IMR-90 (cell line): ENCODE results near the gene CD99L2. TPM values are rescaled to one million over a fixed set of nuclear protein-coding genes. Genes with fewer than 3 reads are reported as not detected.

Experiments used
- ATAC-seq: fragments of 200-7000 bp; cut with Tn5 transposase; 2 replicates; pipeline ENCODE4 v1.9.1; 2020; ENCODE audit warnings: low read depth, mild to moderate bottlenecking, moderate library complexity
- BruUV-seq: library from RNA; stranded (reverse); fragments of 400-500 nt; replicated peaks from 2 replicates; lab custom pipeline; 2021; lab: Mats Ljungman, UMichigan
- CTCF ChIA-PET: fragments of 300-600 bp; formaldehyde crosslinking; extraction: SDS; loops from one replicate; lab custom pipeline; 2021; ENCODE audit warnings: antibody characterized with exemption; lab: Yijun Ruan, JAX
- POLR2A ChIA-PET: fragments of 300-600 bp; sonication (Branson Sonifier 250); formaldehyde crosslinking; loops from one replicate; lab custom pipeline; 2022; ENCODE audit warnings: antibody characterized with exemption; ENCODE audit not compliant: unreplicated experiment; lab: Charles Lee
- DNase-seq: peaks from one replicate; pipeline ENCODE4 v3.0.0; 2013
- H2AFZ ChIP-seq: replicated peaks from 2 replicates; pipeline ENCODE3; 2013; ENCODE audit warnings: low read length, mild to moderate bottlenecking; ENCODE audit not compliant: poor library complexity
- H2AK5ac ChIP-seq: 2 replicates; pipeline ENCODE4 v1.6.1; 2013; ENCODE audit warnings: low read depth, low read length, inconsistent platforms
- H2AK9ac ChIP-seq: replicated peaks from 2 replicates; pipeline ENCODE3; 2013; ENCODE audit warnings: mild to moderate bottlenecking, low read depth, low read length, moderate library complexity; ENCODE audit not compliant: poor library complexity
- H2BK120ac ChIP-seq: 2 replicates; pipeline ENCODE4 v1.6.1; 2013; ENCODE audit warnings: low read depth, low read length, inconsistent platforms
- H2BK15ac ChIP-seq: 3 replicates; pipeline ENCODE4 v1.6.1; 2013; ENCODE audit warnings: low read depth, low read length, inconsistent platforms
- H2BK20ac ChIP-seq: 2 replicates; pipeline ENCODE4 v1.6.1; 2013; ENCODE audit warnings: low read depth, mild to moderate bottlenecking, inconsistent platforms, low read length, moderate library complexity
- H2BK5ac ChIP-seq: 2 replicates; pipeline ENCODE4 v1.6.1; 2013; ENCODE audit warnings: mild to moderate bottlenecking, low read depth, low read length, inconsistent platforms; ENCODE audit not compliant: poor library complexity, severe bottlenecking
- H3K14ac ChIP-seq: replicated peaks from 2 replicates; pipeline ENCODE4 v1.6.1; 2013; ENCODE audit warnings: low read depth, low read length, inconsistent platforms
- H3K18ac ChIP-seq: 2 replicates; pipeline ENCODE4 v1.6.1; 2013; ENCODE audit warnings: low read depth, low read length, control low read depth
- H3K23ac ChIP-seq: 2 replicates; pipeline ENCODE4 v1.6.1; 2013; ENCODE audit warnings: low read depth, low read length, inconsistent platforms
- H3K27ac ChIP-seq: 2 replicates; pipeline ENCODE4 v1.5.1; 2013; ENCODE audit warnings: mild to moderate bottlenecking, control low read depth, low read length; ENCODE audit not compliant: insufficient read depth
- H3K27me3 ChIP-seq: 2 replicates; pipeline ENCODE4 v1.6.1; 2013; ENCODE audit warnings: low read length; ENCODE audit not compliant: control insufficient read depth, insufficient read depth
- H3K36me3 ChIP-seq: 2 replicates; pipeline ENCODE4 v1.6.1; 2013; ENCODE audit warnings: low read length, mixed read lengths; ENCODE audit not compliant: control insufficient read depth, insufficient read depth
- H3K4ac ChIP-seq: 2 replicates; pipeline ENCODE4 v1.6.1; 2013; ENCODE audit warnings: low read depth, low read length, inconsistent platforms
- H3K4me1 ChIP-seq: 2 replicates; pipeline ENCODE4 v1.6.1; 2013; ENCODE audit warnings: low read length, mixed read lengths; ENCODE audit not compliant: control insufficient read depth, insufficient read depth
- H3K4me2 ChIP-seq: 2 replicates; pipeline ENCODE4 v1.6.1; 2013; ENCODE audit warnings: low read depth, mild to moderate bottlenecking, control low read depth, low read length, moderate library complexity
- H3K4me3 ChIP-seq: 2 replicates; pipeline ENCODE4 v1.5.1; 2013; ENCODE audit warnings: low read depth, mild to moderate bottlenecking, control low read depth, low read length, moderate library complexity; ENCODE audit not compliant: insufficient read depth
- H3K56ac ChIP-seq: 2 replicates; pipeline ENCODE4 v1.6.1; 2013; ENCODE audit warnings: low read length, inconsistent platforms; ENCODE audit not compliant: insufficient read depth; ENCODE audit errors: extremely low read depth
- H3K79me1 ChIP-seq, 2 experiments: 2 replicates each; pipeline ENCODE4 v1.6.1; 2013; ENCODE audit warnings: low read length in 2 of 2, inconsistent platforms in 1 of 2, low read depth in 1 of 2
- H3K9ac ChIP-seq: 2 replicates; pipeline ENCODE4 v1.6.1; 2013; ENCODE audit warnings: low read depth, low read length, control low read depth
- H3K9me1 ChIP-seq: 2 replicates; pipeline ENCODE4 v1.6.1; 2013; ENCODE audit warnings: low read length, inconsistent platforms; ENCODE audit not compliant: insufficient read depth
- H3K9me3 ChIP-seq: 2 replicates; pipeline ENCODE4 v1.6.1; 2013; ENCODE audit warnings: low read length; ENCODE audit not compliant: control insufficient read depth, insufficient read depth
- H4K20me1 ChIP-seq: 2 replicates; pipeline ENCODE4 v1.6.1; 2013; ENCODE audit warnings: low read length, inconsistent platforms; ENCODE audit not compliant: insufficient read depth
- H4K5ac ChIP-seq: 2 replicates; pipeline ENCODE4 v1.6.1; 2013; ENCODE audit warnings: mild to moderate bottlenecking, low read depth, low read length, control low read depth
- H4K8ac ChIP-seq, 2 experiments: 2 replicates each; pipeline ENCODE4 v1.6.1; 2013; ENCODE audit warnings: low read depth in 2 of 2, low read length in 2 of 2, control low read depth in 1 of 2, inconsistent platforms in 1 of 2
- H4K91ac ChIP-seq: 2 replicates; pipeline ENCODE4 v1.6.1; 2013; ENCODE audit warnings: low read depth, low read length, inconsistent platforms; ENCODE audit not compliant: insufficient read depth
- BHLHE40 ChIP-seq: fragments of 150-350 bp; IDR thresholded peaks from 2 replicates; pipeline ENCODE4 v1.6.1; 2016; ENCODE audit warnings: mild to moderate bottlenecking, low read depth, low read length
- CEBPB ChIP-seq: IDR thresholded peaks from 2 replicates; pipeline ENCODE4 v1.6.1; 2012; ENCODE audit warnings: low read depth, low read length, improper control_type of control experiment
- FOS ChIP-seq: fragments of 150-350 bp; IDR thresholded peaks from 2 replicates; pipeline ENCODE4 v1.6.1; 2016; ENCODE audit warnings: low read depth, low read length
- MAFK ChIP-seq: IDR thresholded peaks from 2 replicates; pipeline ENCODE4 v1.6.1; 2012; ENCODE audit warnings: low read depth, low read length, improper control_type of control experiment
- MAZ ChIP-seq: IDR thresholded peaks from 2 replicates; pipeline ENCODE4 v1.6.1; 2012; ENCODE audit warnings: low read depth, mild to moderate bottlenecking, low read length, improper control_type of control experiment, moderate library complexity, borderline replicate concordance
- MXI1 ChIP-seq: IDR thresholded peaks from 2 replicates; pipeline ENCODE4 v1.6.1; 2012; ENCODE audit warnings: low read depth, mild to moderate bottlenecking, low read length, moderate library complexity, borderline replicate concordance
- RAD21 ChIP-seq: IDR thresholded peaks from 2 replicates; pipeline ENCODE4 v1.6.1; 2012; ENCODE audit warnings: low read length, improper control_type of control experiment
- SMC3 ChIP-seq: fragments of 150-350 bp; IDR thresholded peaks from 2 replicates; pipeline ENCODE4 v1.6.1; 2016; ENCODE audit warnings: low read depth, mild to moderate bottlenecking, antibody characterized with exemption, low read length, moderate library complexity
- WGBS, 2 experiments: methylation state at CpG; one replicate each; pipeline versions ENCODE4 v1.1.5 to v1.1.7; 2013; ENCODE audit warnings: missing lambda C conversion rate in 2 of 2; ENCODE audit not compliant: insufficient read length in 1 of 2; ENCODE audit errors: extremely low coverage in 2 of 2; 5-methylcytosine and 5-hydroxymethylcytosine counted together
- dilution Hi-C: fragments of 300-500 bp; cut with HindIII; formaldehyde crosslinking; loops from one replicate; pipeline ENCODE4 v1.14.3; 2018; ENCODE audit warnings: low sequenced_read_pairs; ENCODE audit not compliant: unreplicated experiment
- in situ Hi-C: fragments of 300-500 bp; cut with MboI; formaldehyde crosslinking; loops from 3 replicates; pipeline ENCODE4 v1.14.3; 2019; ENCODE audit warnings: low sequenced_read_pairs, inconsistent platforms, mixed read lengths
- intact Hi-C: fragments of 100-400 bp; cut with micrococcal nuclease; formaldehyde crosslinking; loops from 2 replicates; pipeline ENCODE4 v1.10.0; 2022
- polyA plus RNA-seq, 3 experiments: library from polyadenylated mRNA; depleted of rRNA; stranded (reverse); fragments of >200 nt; gene quantifications; 2 replicates each; pipeline ENCODE4 v1.2.3, GENCODE V29; 2012; ENCODE audit warnings: low replicate concordance in 1 of 3
- total RNA-seq: library from RNA; depleted of rRNA; stranded (reverse); fragments of >200 nt; gene quantifications from 2 replicates; pipeline ENCODE4 v1.2.3, GENCODE V29; 2012
- TF ChIP-seq, protein P1 (sequence below): conservative IDR thresholded peaks from 2 replicates; pipeline ENCODE4 v1.5.1; 2012; ENCODE audit warnings: mild to moderate bottlenecking, low read depth, low read length, improper control_type of control experiment

The CD99L2 gene
- total and polyA plus RNA-seq, 2 of the 4 experiments (the other 2 are of a cell fraction), result 17.4 to 41.4 TPM

DNA sequence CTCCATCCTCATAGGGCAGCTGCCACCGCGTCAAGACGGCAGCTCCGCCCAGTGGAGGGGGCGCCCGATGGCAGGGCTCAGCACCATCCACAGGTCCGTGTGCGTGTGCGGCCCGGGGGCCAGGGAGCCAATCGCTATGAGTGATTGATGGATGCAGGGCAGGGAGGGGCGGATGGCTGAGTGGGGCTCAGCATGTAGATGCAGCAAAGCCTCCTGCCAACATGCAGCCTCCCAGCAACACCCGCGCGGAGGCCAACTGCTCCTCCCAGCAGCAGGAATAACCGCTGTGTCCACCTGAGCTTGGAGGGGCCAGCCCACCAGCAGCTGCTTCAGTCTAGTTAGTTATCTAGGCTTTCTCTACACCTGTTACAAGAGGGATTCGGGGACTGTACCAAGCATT lies 127.8 kb downstream of the CD99L2 start:
- in situ Hi-C loops, result loop anchor here (5.0 to 10.0 kb wide), 2 partner anchors 214 to 317 kb away; partner anchors contain the start of gene HMGB3
- H3K14ac ChIP-seq, result no peak overlapping the region
- TF ChIP-seq MXI1 (no peak), BHLHE40 (no peak), FOS (no peak), MAZ (no peak), CEBPB (no peak), SMC3 (no peak), MAFK (no peak), RAD21 (no peak)
- TF ChIP-seq, protein P1, sequence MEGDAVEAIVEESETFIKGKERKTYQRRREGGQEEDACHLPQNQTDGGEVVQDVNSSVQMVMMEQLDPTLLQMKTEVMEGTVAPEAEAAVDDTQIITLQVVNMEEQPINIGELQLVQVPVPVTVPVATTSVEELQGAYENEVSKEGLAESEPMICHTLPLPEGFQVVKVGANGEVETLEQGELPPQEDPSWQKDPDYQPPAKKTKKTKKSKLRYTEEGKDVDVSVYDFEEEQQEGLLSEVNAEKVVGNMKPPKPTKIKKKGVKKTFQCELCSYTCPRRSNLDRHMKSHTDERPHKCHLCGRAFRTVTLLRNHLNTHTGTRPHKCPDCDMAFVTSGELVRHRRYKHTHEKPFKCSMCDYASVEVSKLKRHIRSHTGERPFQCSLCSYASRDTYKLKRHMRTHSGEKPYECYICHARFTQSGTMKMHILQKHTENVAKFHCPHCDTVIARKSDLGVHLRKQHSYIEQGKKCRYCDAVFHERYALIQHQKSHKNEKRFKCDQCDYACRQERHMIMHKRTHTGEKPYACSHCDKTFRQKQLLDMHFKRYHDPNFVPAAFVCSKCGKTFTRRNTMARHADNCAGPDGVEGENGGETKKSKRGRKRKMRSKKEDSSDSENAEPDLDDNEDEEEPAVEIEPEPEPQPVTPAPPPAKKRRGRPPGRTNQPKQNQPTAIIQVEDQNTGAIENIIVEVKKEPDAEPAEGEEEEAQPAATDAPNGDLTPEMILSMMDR, result no peak
- H4K91ac ChIP-seq, result no peak overlapping the region
- no peaks in the 10 kb centered on the region for H3K27me3 ChIP-seq
- H3K9me1 ChIP-seq, result 0 out of 2 replicates have a peak, but pooled peaks cover 1% of the 10 kb centered on the region
- no peaks in the 10 kb centered on the region; the same call in 1 of the 2 replicates for H4K20me1 ChIP-seq
- H3K27ac ChIP-seq, result no peak overlapping the region
- H3K36me3 ChIP-seq, result no peaks in the 10 kb centered on the region; the same call in 1 of the 2 replicates
- H2BK20ac ChIP-seq, result no peak overlapping the region
- POLR2A ChIA-PET, result no interaction called here
- H3K4me2 ChIP-seq, result no peak overlapping the region
- H2BK120ac ChIP-seq, result no peak overlapping the region
- no peak overlapping the region for H3K18ac ChIP-seq
- H3K56ac ChIP-seq, result no peak overlapping the region
- CTCF ChIA-PET, result interaction anchor here (2.0 kb wide), 1 partner anchor 312 kb away, joined by 33 read pairs; no protein-coding TSS in a partner anchor
- WGBS, 2 experiments, result 81% methylated on average over 11 of the region's 17 CpGs; no CpG with 5 or more reads in 1 of the 2 experiments
- no peak overlapping the region for H2AK5ac ChIP-seq
- H3K79me1 ChIP-seq, result no peaks in the 10 kb centered on the region
- H3K4me3 ChIP-seq, result no peak overlapping the region
- peaks cover 9% of the 10 kb centered on the region for H3K4me1 ChIP-seq
- H3K9me3 ChIP-seq, result no peaks in the 10 kb centered on the region; the same call in 1 of the 2 replicates
- no TSS peak for BruUV-seq
- H2AK9ac ChIP-seq, result no peak overlapping the region
- dilution Hi-C loops, result no loop called here
- no peak overlapping the region for H3K23ac ChIP-seq
- intact Hi-C loops, result loop anchor here (5.0 kb wide), 1 partner anchor 217 kb away; no protein-coding TSS in a partner anchor
- H3K4ac ChIP-seq, result no peak overlapping the region
- H3K9ac ChIP-seq, result no peak overlapping the region
- no peak for ATAC-seq
- H4K5ac ChIP-seq, result no peak overlapping the region
- H2BK5ac ChIP-seq, result no peak overlapping the region
- H2AFZ ChIP-seq, result no peak overlapping the region
- no peak overlapping the region for H2BK15ac ChIP-seq
- no peak for DNase-seq
- H4K8ac ChIP-seq, result no peak overlapping the region
